Gastrocnemius medialis (tissue), 4 donors: Measurements from ENCODE around the gene CCDC102B.

Experiments
- CTCF ChIP-seq, 5 experiments: fragments of 450-650 bp in 3 of 5; fragments of 200-600 bp in 2 of 5; sonication (generic) in 2 of 5; IDR thresholded peaks in 4 of 5; conservative IDR thresholded peaks in 1 of 5; 1 replicate in 4 of 5; 2 replicates in 1 of 5; pipeline ENCODE4 v1.5.1; 2016 to 2019; ENCODE audit warnings: antibody characterized with exemption in 5 of 5, mild to moderate bottlenecking in 3 of 5, moderate library complexity in 3 of 5
- POLR2A ChIP-seq, 2 donors: fragments of 450-650 bp; IDR thresholded peaks; one replicate each; pipeline ENCODE4 v1.6.1; 2017; ENCODE audit warnings: antibody characterized with exemption in 2 of 2, mild to moderate bottlenecking in 2 of 2, moderate library complexity in 2 of 2

DNA sequence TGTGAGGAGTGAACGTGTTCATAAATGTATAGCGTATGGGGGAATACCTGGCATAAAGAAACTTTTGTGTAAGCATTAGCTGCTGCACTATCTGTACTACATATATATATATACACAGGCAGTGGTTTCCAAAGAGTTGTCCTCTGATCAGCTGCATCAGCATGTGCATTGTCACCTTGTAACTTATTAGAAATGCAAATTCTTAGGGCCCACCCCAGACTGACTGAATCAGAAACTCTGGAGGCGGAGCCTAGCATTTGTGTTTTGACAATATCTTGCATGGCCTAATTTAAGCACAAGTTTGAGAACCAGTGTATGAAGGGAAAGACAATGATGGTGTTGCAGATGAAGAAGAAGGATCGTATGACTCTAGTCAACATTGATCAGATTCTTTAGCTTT is 299.5 kb downstream of the CCDC102B start:
- no peak for TF ChIP-seq CTCF (IDR thresholded peaks at IDR 0.05 in 4 of 5, conservative IDR thresholded peaks at IDR 0.05 in 1 of 5)
- no peak for TF ChIP-seq POLR2A (IDR thresholded peaks at IDR 0.05)
